Lower lobe of right lung (tissue), 2 donors: ENCODE results near the gene PLPPR5. TPM values are rescaled to one million over a fixed set of nuclear protein-coding genes. Genes with fewer than 3 reads are reported as not detected.

Experiments
- ATAC-seq, 2 donors: fragments of 200-7000 bp; cut with Tn5 transposase; one replicate each; pipeline ENCODE4 v1.9.1; 2020 to 2022; ENCODE audit warnings: mild to moderate bottlenecking in 2 of 2, moderate library complexity in 2 of 2
- DNase-seq: peaks from one replicate; pipeline ENCODE4 v3.0.0-alpha.2; 2020
- H3K27ac ChIP-seq: fragments of 200-600 bp; one replicate; pipeline ENCODE4 v1.8.0; 2022
- H3K27me3 ChIP-seq: fragments of 200-600 bp; one replicate; pipeline ENCODE4 v1.8.0; 2022; ENCODE audit warnings: low read depth
- H3K36me3 ChIP-seq: fragments of 200-600 bp; one replicate; pipeline ENCODE4 v1.8.0; 2022; ENCODE audit warnings: mild to moderate bottlenecking
- H3K4me1 ChIP-seq: fragments of 200-600 bp; one replicate; pipeline ENCODE4 v1.8.0; 2022
- H3K4me3 ChIP-seq: fragments of 200-600 bp; one replicate; pipeline ENCODE4 v1.8.0; 2022; ENCODE audit warnings: mild to moderate bottlenecking
- H3K9me3 ChIP-seq: fragments of 200-600 bp; one replicate; pipeline ENCODE4 v1.8.0; 2022
- intact Hi-C: fragments of 100-400 bp; cut with DNase I; formaldehyde crosslinking; loops from one replicate; pipeline ENCODE4 v1.11.0; 2022
- total RNA-seq: library from RNA; stranded (reverse); fragmentation: NEBNext Ultra II Directional; extraction: Animal tissue kit (Norgen Biotek cat#: 25700); gene quantifications from one replicate; pipeline ENCODE4 v1.2.1, GENCODE V29; 2021
- TF ChIP-seq, protein P1 (sequence below): fragments of 200-600 bp; IDR thresholded peaks from one replicate; pipeline ENCODE4 v1.8.0; 2022; ENCODE audit warnings: antibody characterized with exemption, mild to moderate bottlenecking
- donor health status: DM: no; HTN: yes; CAD: no; lungs with severe emphysema.

Gene PLPPR5
- total RNA-seq, 1 donor from 2014 or later = not detected

DNA sequence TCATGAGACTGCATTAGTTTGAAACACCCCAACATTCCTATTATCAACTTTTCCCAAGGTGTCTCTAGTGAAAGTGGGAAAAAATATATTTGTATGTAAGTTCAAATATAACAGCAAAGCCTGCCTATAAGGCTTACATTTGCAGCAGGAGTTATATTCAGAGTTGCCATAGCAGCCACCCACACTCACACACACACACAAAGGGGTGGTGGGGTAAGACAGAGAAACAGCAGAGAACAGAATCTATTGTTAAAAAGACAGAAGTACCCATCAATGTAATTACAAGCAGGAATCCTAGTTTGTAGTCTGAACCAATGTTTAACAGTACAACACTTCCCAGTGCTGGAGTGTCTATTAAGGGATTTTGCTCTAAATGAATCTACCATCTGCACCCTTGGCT lies 55.0 kb downstream of the PLPPR5 start:
- Histone ChIP-seq H3K4me3 (no peak overlapping the region), H3K9me3 (no peaks in the 10 kb centered on the region), H3K36me3 (no peaks in the 10 kb centered on the region), H3K27ac (no peak overlapping the region), H3K27me3 (no peaks in the 10 kb centered on the region), H3K4me1 (no peaks in the 10 kb centered on the region)
- DNase-seq (no peak), ATAC-seq (no peak)
- TF ChIP-seq, protein P1, sequence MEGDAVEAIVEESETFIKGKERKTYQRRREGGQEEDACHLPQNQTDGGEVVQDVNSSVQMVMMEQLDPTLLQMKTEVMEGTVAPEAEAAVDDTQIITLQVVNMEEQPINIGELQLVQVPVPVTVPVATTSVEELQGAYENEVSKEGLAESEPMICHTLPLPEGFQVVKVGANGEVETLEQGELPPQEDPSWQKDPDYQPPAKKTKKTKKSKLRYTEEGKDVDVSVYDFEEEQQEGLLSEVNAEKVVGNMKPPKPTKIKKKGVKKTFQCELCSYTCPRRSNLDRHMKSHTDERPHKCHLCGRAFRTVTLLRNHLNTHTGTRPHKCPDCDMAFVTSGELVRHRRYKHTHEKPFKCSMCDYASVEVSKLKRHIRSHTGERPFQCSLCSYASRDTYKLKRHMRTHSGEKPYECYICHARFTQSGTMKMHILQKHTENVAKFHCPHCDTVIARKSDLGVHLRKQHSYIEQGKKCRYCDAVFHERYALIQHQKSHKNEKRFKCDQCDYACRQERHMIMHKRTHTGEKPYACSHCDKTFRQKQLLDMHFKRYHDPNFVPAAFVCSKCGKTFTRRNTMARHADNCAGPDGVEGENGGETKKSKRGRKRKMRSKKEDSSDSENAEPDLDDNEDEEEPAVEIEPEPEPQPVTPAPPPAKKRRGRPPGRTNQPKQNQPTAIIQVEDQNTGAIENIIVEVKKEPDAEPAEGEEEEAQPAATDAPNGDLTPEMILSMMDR = no peak
- intact Hi-C loops = no loop called here

DNA sequence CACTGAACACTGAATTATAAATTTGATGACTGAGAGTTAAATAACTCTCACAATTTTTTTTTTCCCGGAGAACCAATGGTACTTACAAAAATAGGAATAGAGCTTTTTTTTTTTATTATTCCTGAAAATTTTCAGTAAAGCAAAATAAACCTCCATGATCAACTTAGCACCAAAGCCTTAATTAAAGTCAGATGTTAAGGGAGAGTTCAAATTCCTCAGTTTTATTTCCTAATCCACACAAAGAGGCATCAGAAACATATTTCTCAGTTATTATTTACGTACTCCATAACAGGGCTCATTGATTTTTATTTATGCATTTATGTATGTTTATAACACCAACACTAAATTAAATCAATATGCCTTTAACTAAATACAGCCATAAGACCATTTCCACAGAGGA lies 55.5 kb downstream of the PLPPR5 start:
- TF ChIP-seq, protein P1 = no peak
- no peak for ATAC-seq
- H3K27me3 ChIP-seq = no peaks in the 10 kb centered on the region

DNA sequence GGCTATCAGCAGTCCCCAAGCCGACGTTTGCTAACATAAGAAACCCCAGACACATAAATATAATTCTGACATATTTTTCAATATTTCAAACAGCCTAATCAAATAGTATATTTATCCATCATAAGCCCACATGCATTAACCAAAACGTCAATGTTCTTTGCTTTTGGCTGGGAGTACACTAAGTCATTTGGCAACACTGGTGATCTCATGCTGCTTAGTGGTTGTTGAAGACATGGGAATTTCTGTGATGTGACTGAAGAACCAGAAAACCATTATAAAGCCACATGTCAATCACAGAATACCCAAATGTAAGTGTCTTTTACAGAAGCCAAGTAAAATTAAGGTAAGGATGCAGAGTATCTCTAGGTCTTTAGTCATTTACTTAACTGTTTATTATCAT lies 57.6 kb downstream of the PLPPR5 start:
- intact Hi-C loops = no loop called here
- Histone ChIP-seq H3K27ac (no peak overlapping the region), H3K4me3 (no peak overlapping the region), H3K4me1 (no peaks in the 10 kb centered on the region), H3K36me3 (no peaks in the 10 kb centered on the region), H3K27me3 (no peaks in the 10 kb centered on the region), H3K9me3 (no peaks in the 10 kb centered on the region)
- DNase-seq (no peak), ATAC-seq (no peak)
- TF ChIP-seq, protein P1 = no peak

More for the DNA sequence above, 55.5 kb downstream of the PLPPR5 start:
- DNase-seq = no peak
- H3K4me3 ChIP-seq = no peak overlapping the region
- intact Hi-C loops = no loop called here
- no peaks in the 10 kb centered on the region for H3K4me1 ChIP-seq
- H3K36me3 ChIP-seq = no peaks in the 10 kb centered on the region
- no peaks in the 10 kb centered on the region for H3K9me3 ChIP-seq
- H3K27ac ChIP-seq = no peak overlapping the region

DNA sequence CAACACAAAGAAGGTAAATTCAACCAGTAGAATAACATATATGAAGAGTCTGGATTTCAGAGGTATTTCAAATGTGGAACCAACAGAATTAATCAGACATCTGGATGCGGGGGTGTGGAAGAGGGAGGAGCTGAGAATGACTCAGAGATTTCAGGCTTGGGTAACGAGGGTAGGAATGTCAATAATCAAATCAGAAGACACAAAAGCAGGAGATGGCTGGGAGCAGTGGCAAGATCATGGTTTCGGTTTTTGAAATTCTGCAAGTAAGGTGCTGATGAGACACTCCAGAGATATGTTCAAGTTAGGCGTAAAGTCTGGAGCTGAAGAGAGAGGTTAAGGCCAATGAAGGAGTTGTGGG lies 64.0 kb downstream of the PLPPR5 start:
- ATAC-seq = no peak
- DNase-seq = no peak
- intact Hi-C loops = no loop called here
- Histone ChIP-seq H3K27ac (no peak overlapping the region), H3K4me1 (no peaks in the 10 kb centered on the region), H3K36me3 (no peaks in the 10 kb centered on the region), H3K9me3 (no peaks in the 10 kb centered on the region), H3K4me3 (no peak overlapping the region), H3K27me3 (no peaks in the 10 kb centered on the region)
- TF ChIP-seq, protein P1 = no peak

DNA sequence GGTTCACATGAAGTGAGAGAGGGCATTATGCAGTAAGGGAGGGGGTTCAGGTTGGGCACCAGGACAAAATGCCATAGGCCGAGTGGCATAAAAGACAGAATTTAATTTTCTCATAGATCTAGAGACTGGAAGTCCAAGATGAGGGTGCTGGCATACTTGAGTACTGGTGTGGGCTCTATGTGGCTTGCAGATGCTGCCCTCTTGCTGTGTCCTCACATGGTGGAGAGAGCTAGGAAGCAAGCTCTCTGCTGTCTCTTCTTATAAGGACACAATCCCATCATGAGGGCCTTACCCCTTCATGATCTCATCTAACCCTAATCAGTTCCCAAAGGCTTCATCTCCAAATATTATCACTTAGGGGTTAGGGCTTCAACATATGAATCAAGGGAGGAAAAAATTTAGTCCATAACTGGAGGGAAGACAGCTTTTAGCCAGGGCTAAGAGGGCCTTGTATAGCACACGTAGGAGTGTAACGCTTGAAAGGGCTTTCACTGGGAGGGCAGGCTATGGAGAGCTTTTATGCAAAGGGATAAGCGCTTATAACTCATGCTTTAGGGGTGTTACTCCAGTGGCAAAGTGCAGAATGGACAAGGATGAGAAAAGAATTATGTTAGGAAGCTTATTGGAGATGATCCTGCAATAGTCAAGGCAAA lies 64.5 kb downstream of the PLPPR5 start:
- H3K4me1 ChIP-seq = no peaks in the 10 kb centered on the region
- ATAC-seq (no peak), DNase-seq (no peak)
- no peaks in the 10 kb centered on the region for H3K9me3 ChIP-seq
- no peak overlapping the region for H3K27ac ChIP-seq
- intact Hi-C loops = no loop called here
- H3K36me3 ChIP-seq = no peaks in the 10 kb centered on the region
- H3K27me3 ChIP-seq = no peaks in the 10 kb centered on the region
- TF ChIP-seq, protein P1 = no peak
- no peak overlapping the region for H3K4me3 ChIP-seq
